Hepatocyte (in vitro differentiated cells): ENCODE data around the gene NDUFS5. TPM values are rescaled to one million over a fixed set of nuclear protein-coding genes. Genes with fewer than 3 reads are reported as not detected.
A peak's percentile ranks its signal among the peaks of the same experiment; 100 is the strongest.

ENCODE experiments used
- DNase-seq: peaks from one replicate; pipeline ENCODE4 v3.0.0-alpha.2; 2016; ENCODE audit warnings: low spot score
- H2AFZ ChIP-seq: fragments of 200-600 bp; sonication (generic); 2 replicates; pipeline ENCODE4 v1.6.0; 2016; ENCODE audit warnings: antibody characterized with exemption, mild to moderate bottlenecking
- H3K27ac ChIP-seq: fragments of 200-600 bp; sonication (generic); 2 replicates; pipeline ENCODE4 v1.5.1; 2016; ENCODE audit warnings: mild to moderate bottlenecking
- H3K27me3 ChIP-seq: fragments of 200-600 bp; sonication (generic); 2 replicates; pipeline ENCODE4 v1.6.1; 2016
- H3K36me3 ChIP-seq: fragments of 200-600 bp; sonication (generic); replicated peaks from 2 replicates; pipeline ENCODE4 v1.5.1; 2016; ENCODE audit warnings: low read depth; ENCODE audit not compliant: insufficient read depth
- H3K4me1 ChIP-seq: fragments of 200-600 bp; sonication (generic); 2 replicates; pipeline ENCODE4 v1.5.1; 2016; ENCODE audit warnings: mild to moderate bottlenecking, moderate library complexity; ENCODE audit not compliant: insufficient read depth
- H3K4me2 ChIP-seq: fragments of 200-600 bp; sonication (generic); 2 replicates; pipeline ENCODE4 v1.6.0; 2016
- H3K4me3 ChIP-seq: fragments of 200-600 bp; sonication (generic); 2 replicates; pipeline ENCODE4 v1.5.1; 2016; ENCODE audit warnings: mild to moderate bottlenecking
- H3K79me2 ChIP-seq: fragments of 200-600 bp; sonication (generic); 2 replicates; pipeline ENCODE4 v1.6.0; 2017; ENCODE audit warnings: mild to moderate bottlenecking
- H3K9me2 ChIP-seq: fragments of 200-600 bp; sonication (generic); replicated peaks from 2 replicates; pipeline ENCODE4 v1.6.0; 2017; ENCODE audit warnings: mild to moderate bottlenecking; ENCODE audit not compliant: insufficient read depth
- H3K9me3 ChIP-seq: fragments of 200-600 bp; sonication (generic); 2 replicates; pipeline ENCODE4 v1.5.1; 2016; ENCODE audit warnings: low read depth, mild to moderate bottlenecking
- H4K20me1 ChIP-seq: fragments of 200-600 bp; sonication (generic); 2 replicates; pipeline ENCODE4 v1.6.0; 2016; ENCODE audit warnings: mild to moderate bottlenecking; ENCODE audit not compliant: insufficient read depth, poor library complexity, severe bottlenecking
- CTCF ChIP-seq: fragments of 200-600 bp; sonication (generic); IDR thresholded peaks from 2 replicates; pipeline ENCODE4 v1.5.1; 2016; ENCODE audit warnings: antibody characterized with exemption, mild to moderate bottlenecking; ENCODE audit not compliant: poor library complexity
- EZH2 ChIP-seq: fragments of 200-600 bp; sonication (generic); IDR thresholded peaks from 2 replicates; pipeline ENCODE4 v1.6.1; 2016; ENCODE audit warnings: antibody characterized with exemption, mild to moderate bottlenecking, borderline replicate concordance
- EZH2phosphoT487 ChIP-seq: fragments of 200-600 bp; sonication (generic); IDR thresholded peaks from one replicate; pipeline ENCODE4 v1.6.1; 2018; ENCODE audit warnings: antibody characterized with exemption, mild to moderate bottlenecking, low read depth, moderate library complexity; ENCODE audit not compliant: unreplicated experiment, severe bottlenecking
- WGBS: methylation state at CpG from one replicate; pipeline ENCODE4 v1.1.6; 2016; ENCODE audit warnings: low lambda C conversion rate; ENCODE audit errors: missing lambda C conversion rate; 5-methylcytosine and 5-hydroxymethylcytosine counted together
- polyA plus RNA-seq: library from polyadenylated mRNA; unstranded; fragments of >200 nt; fragmentation: Nextera tagmentation; extraction: Ambion mirVana; gene quantifications from 2 replicates; pipeline ENCODE4 v1.2.1, GENCODE V29; 2016
- total RNA-seq: library from RNA; depleted of rRNA; stranded (reverse); fragments of >200 nt; gene quantifications from 2 replicates; pipeline ENCODE4 v1.2.3, GENCODE V29; 2014

Gene NDUFS5
- total and polyA plus RNA-seq, 2 experiments from 2014 or later, result 449 to 547 TPM

GRCh38 chr1:39080831-39081270, 54.7 kb downstream of the NDUFS5 start:
- peak overlapping the region; percentile 71 for H2AFZ ChIP-seq
- peak; percentile 24 for DNase-seq

DNA sequence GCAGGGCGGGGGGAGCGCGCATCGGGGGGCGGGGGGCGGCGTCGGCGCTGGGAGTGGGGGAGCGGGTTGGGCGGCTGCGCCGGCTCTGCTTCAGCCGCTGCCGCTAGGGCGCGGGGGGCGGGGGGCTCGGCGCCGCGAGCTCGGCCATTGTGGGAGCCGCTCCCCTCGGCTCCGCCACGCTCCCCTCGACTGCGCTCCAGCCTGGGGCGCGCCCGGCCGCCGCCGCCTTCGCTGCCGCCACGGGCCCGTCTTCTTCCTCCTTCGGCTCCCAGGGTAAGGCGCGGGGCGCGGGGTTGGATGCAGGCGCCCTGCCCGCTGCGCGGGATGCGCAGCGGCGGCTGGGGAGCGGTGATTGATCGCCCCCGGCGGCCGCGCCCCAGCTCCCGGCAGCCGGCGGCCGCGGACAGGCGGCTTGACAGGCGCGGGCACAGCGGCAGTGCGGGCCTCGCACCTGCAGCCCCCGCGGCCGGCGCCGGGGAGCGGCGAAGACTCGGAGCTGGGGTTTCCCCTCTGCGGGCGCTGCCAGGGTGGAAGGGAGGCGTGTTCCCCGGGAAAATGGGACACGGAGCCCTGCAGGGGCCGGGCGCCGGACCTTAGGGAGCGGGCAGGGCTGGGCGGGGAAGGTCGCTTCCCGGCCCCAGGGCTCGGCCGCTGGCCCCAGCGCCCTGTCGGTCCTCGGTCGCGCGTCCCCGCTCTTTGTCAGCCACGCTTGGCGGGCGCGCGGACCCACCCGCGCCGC, 55.3 kb downstream of the NDUFS5 start:
- Histone ChIP-seq H3K9me2 (no peaks in the 10 kb centered on the region), H3K4me2 (peak overlapping the region; percentile 97), H3K79me2 (no peaks in the 10 kb centered on the region), H3K4me1 (peaks cover 4% of the 10 kb centered on the region), H3K27me3 (peaks cover 46% of the 10 kb centered on the region), H3K4me3 (peak overlapping the region; percentile 58), H3K9me3 (no peaks in the 10 kb centered on the region), H3K36me3 (no peaks in the 10 kb centered on the region), H2AFZ (peak overlapping the region; percentile 40), H3K27ac (no peak overlapping the region), H4K20me1 (no peaks in the 10 kb centered on the region)
- WGBS, result 2% methylated on average over 43 of the region's 105 CpGs
- peak; percentile 46 for DNase-seq
- TF ChIP-seq EZH2 (no peak), EZH2phosphoT487 (no peak), CTCF (no peak)

More at GRCh38 chr1:39080831-39081270, 54.7 kb downstream of the NDUFS5 start:
- no peaks in the 10 kb centered on the region for H3K36me3 ChIP-seq
- no peak for TF ChIP-seq EZH2phosphoT487
- TF ChIP-seq EZH2, result peak; percentile 44
- H3K79me2 ChIP-seq, result no peaks in the 10 kb centered on the region
- no peaks in the 10 kb centered on the region for H3K9me3 ChIP-seq
- H3K27ac ChIP-seq, result no peak overlapping the region
- peaks cover 46% of the 10 kb centered on the region for H3K27me3 ChIP-seq
- H3K4me3 ChIP-seq, result peak overlapping the region; percentile 7
- H4K20me1 ChIP-seq, result no peaks in the 10 kb centered on the region
- peak overlapping the region; percentile 97 for H3K4me2 ChIP-seq
- no peaks in the 10 kb centered on the region for H3K9me2 ChIP-seq
- 21% methylated on average over 8 of the region's 35 CpGs for WGBS
- peaks cover 4% of the 10 kb centered on the region for H3K4me1 ChIP-seq

- WGBS, result 27% methylated on average over 11 of the region's 29 CpGs
- H3K4me1 ChIP-seq, result peaks cover 4% of the 10 kb centered on the region
- peak overlapping the region; percentile 97 for H3K4me2 ChIP-seq
- no peaks in the 10 kb centered on the region for H4K20me1 ChIP-seq
- H3K9me2 ChIP-seq, result no peaks in the 10 kb centered on the region
- H3K27ac ChIP-seq, result no peak overlapping the region
- TF ChIP-seq EZH2, result no peak
- no peak for TF ChIP-seq CTCF
- no peak for TF ChIP-seq EZH2phosphoT487
- H3K27me3 ChIP-seq, result peaks cover 46% of the 10 kb centered on the region
- no peak for DNase-seq
- H3K79me2 ChIP-seq, result no peaks in the 10 kb centered on the region
- peak overlapping the region; percentile 58 for H3K4me3 ChIP-seq
- peak overlapping the region; percentile 40 for H2AFZ ChIP-seq
- H3K9me3 ChIP-seq, result no peaks in the 10 kb centered on the region
- no peaks in the 10 kb centered on the region for H3K36me3 ChIP-seq
Measured at GRCh38 chr1:39082010-39082799, 56.1 kb downstream of the NDUFS5 start.
